ENCODE measurements around the gene TRIP11. TPM values are rescaled to one million over a fixed set of nuclear protein-coding genes. Genes with fewer than 3 reads are reported as not detected.

TRIP11 gene
- total RNA-seq, 1 experiment from 2014 or later, result 37.4 TPM

- TF ChIP-seq, protein P1, sequence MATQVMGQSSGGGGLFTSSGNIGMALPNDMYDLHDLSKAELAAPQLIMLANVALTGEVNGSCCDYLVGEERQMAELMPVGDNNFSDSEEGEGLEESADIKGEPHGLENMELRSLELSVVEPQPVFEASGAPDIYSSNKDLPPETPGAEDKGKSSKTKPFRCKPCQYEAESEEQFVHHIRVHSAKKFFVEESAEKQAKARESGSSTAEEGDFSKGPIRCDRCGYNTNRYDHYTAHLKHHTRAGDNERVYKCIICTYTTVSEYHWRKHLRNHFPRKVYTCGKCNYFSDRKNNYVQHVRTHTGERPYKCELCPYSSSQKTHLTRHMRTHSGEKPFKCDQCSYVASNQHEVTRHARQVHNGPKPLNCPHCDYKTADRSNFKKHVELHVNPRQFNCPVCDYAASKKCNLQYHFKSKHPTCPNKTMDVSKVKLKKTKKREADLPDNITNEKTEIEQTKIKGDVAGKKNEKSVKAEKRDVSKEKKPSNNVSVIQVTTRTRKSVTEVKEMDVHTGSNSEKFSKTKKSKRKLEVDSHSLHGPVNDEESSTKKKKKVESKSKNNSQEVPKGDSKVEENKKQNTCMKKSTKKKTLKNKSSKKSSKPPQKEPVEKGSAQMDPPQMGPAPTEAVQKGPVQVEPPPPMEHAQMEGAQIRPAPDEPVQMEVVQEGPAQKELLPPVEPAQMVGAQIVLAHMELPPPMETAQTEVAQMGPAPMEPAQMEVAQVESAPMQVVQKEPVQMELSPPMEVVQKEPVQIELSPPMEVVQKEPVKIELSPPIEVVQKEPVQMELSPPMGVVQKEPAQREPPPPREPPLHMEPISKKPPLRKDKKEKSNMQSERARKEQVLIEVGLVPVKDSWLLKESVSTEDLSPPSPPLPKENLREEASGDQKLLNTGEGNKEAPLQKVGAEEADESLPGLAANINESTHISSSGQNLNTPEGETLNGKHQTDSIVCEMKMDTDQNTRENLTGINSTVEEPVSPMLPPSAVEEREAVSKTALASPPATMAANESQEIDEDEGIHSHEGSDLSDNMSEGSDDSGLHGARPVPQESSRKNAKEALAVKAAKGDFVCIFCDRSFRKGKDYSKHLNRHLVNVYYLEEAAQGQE (IDR thresholded peaks at IDR 0.05; ENCODE audit: low read depth), result no peak
- TF ChIP-seq EGR1 (IDR thresholded peaks at IDR 0.05; ENCODE audit: low read depth), result no peak
- no peak for TF ChIP-seq ZFX (IDR thresholded peaks at IDR 0.05)
- TF ChIP-seq CTCF (IDR thresholded peaks at IDR 0.05 in 2 of 3, conservative IDR thresholded peaks at IDR 0.05 in 1 of 3; ENCODE audit: borderline replicate concordance in 1 of 3, insufficient read depth in 1 of 3, low read depth in 2 of 3, low read length in 2 of 3), result no peak
- TF ChIP-seq FOSL1 (IDR thresholded peaks at IDR 0.05; ENCODE audit: low read depth), result no peak
- no peak for TF ChIP-seq EZH2 (IDR thresholded peaks at IDR 0.05)
These were observed 82.0 kb downstream of the TRIP11 start (continued) for GRCh38 chr14:91957876-91958313.

- Histone ChIP-seq H3K27ac (ENCODE audit: low read depth, low read length) (no peak overlapping the region), H3K4me3 (replicated peaks in 1 of 2; ENCODE audit: low read depth in 1 of 2, low read length in 2 of 2) (no peak overlapping the region), H3K36me3 (ENCODE audit: control insufficient read depth in 1 of 2, insufficient read depth in 2 of 2, low read length in 2 of 2) (no peaks in the 10 kb centered on the region), H3K4me1 (ENCODE audit: control insufficient read depth in 1 of 2, insufficient read depth in 2 of 2, low read length in 2 of 2) (no peaks in the 10 kb centered on the region), H4K20me1 (ENCODE audit: insufficient read depth) (no peaks in the 10 kb centered on the region), H3K9me3 (ENCODE audit: control insufficient read depth in 1 of 2, insufficient read depth in 1 of 2, low read depth in 1 of 2, low read length in 2 of 2) (no peaks in the 10 kb centered on the region), H3K9me2 (ENCODE audit: insufficient read depth) (no peaks in the 10 kb centered on the region), H3K9ac (ENCODE audit: low read length) (no peak overlapping the region), H3K79me2 (ENCODE audit: insufficient read depth, low read length) (no peaks in the 10 kb centered on the region), H2AFZ (ENCODE audit: low read depth, low read length, poor library complexity, severe bottlenecking) (no peak overlapping the region), H3K27me3 (ENCODE audit: insufficient read depth, low read length) (no peaks in the 10 kb centered on the region), H3K4me2 (ENCODE audit: low read length) (no peak overlapping the region)
- ChIA-PET POLR2A (no interaction called here), RAD21 (ENCODE audit: low non-redundant PET in 1 of 2, low total read pairs in 2 of 2, uncharacterized antibody in 2 of 2, unreplicated experiment in 2 of 2) (no interaction called here), CTCF (no interaction called here)
- BruUV-seq (replicated peaks), result no TSS peak
- intact Hi-C loops (cut with micrococcal nuclease), result no loop called here
- ATAC-seq (no peak), DNase-seq (ENCODE audit: low read depth, low spot score) (no peak)
- TF ChIP-seq ZFX (IDR thresholded peaks at IDR 0.05), result no peak
- no peak for TF ChIP-seq YY1 (IDR thresholded peaks at IDR 0.05; ENCODE audit: extremely low read depth, insufficient replicate concordance, low read depth, low read length)
- TF ChIP-seq MAX (IDR thresholded peaks at IDR 0.05), result no peak
- no peak for TF ChIP-seq CEBPB (IDR thresholded peaks at IDR 0.05; ENCODE audit: low read depth)
- no peak for TF ChIP-seq SP1 (IDR thresholded peaks at IDR 0.05; ENCODE audit: low read depth)
- no peak for TF ChIP-seq ELF1 (IDR thresholded peaks at IDR 0.05; ENCODE audit: borderline replicate concordance, low read depth)
- TF ChIP-seq, protein P1 (IDR thresholded peaks at IDR 0.05; ENCODE audit: low read depth), result no peak
- no peak for TF ChIP-seq CTCF (IDR thresholded peaks at IDR 0.05 in 2 of 3, conservative IDR thresholded peaks at IDR 0.05 in 1 of 3; ENCODE audit: borderline replicate concordance in 1 of 3, insufficient read depth in 1 of 3, low read depth in 2 of 3, low read length in 2 of 3)
- no peak for TF ChIP-seq JUND (IDR thresholded peaks at IDR 0.05)
- no peak for TF ChIP-seq CBX3 (IDR thresholded peaks at IDR 0.05; ENCODE audit: low read depth)
These were observed 83.2 kb downstream of the TRIP11 start for GRCh38 chr14:91956616-91957015.

Data from HCT116 (cell line).